SK-N-SH treated with all-trans-retinoic acid at 6 μM for 48 hours (cell line): ENCODE results near the gene FIBIN.

Experiments
- ATAC-seq: fragments of 200-7000 bp; cut with Tn5 transposase; 3 replicates; pipeline ENCODE4 v1.9.1; 2020; ENCODE audit warnings: mild to moderate bottlenecking, moderate library complexity
- ARNTL ChIP-seq: fragments of 450-650 bp; formaldehyde crosslinking; IDR thresholded peaks from 2 replicates; pipeline ENCODE4 v1.5.0; 2020; ENCODE audit warnings: low read depth, mild to moderate bottlenecking, moderate library complexity, borderline replicate concordance
- CSDC2 ChIP-seq: fragments of 250-450 bp; sonication (Bioruptor Pico); IDR thresholded peaks from 2 replicates; pipeline ENCODE4 v1.5.0; 2020; ENCODE audit warnings: mild to moderate bottlenecking, moderate library complexity
- ESRRG ChIP-seq: fragments of 250-450 bp; sonication (Bioruptor Pico); IDR thresholded peaks from 2 replicates; pipeline ENCODE4 v1.6.1; 2021; ENCODE audit warnings: mild to moderate bottlenecking
- GLIS3 ChIP-seq: fragments of 250-450 bp; sonication (Bioruptor Pico); IDR thresholded peaks from 2 replicates; pipeline ENCODE4 v1.5.0; 2020; ENCODE audit warnings: mild to moderate bottlenecking, moderate library complexity
- PPARA ChIP-seq: fragments of 250-450 bp; sonication (Bioruptor Pico); IDR thresholded peaks from 2 replicates; pipeline ENCODE4 v1.5.0; 2020; ENCODE audit warnings: mild to moderate bottlenecking, borderline replicate concordance
- SNAI2 ChIP-seq: fragments of 250-450 bp; sonication (Bioruptor Pico); IDR thresholded peaks from 2 replicates; pipeline ENCODE4 v1.5.0; 2020; ENCODE audit warnings: mild to moderate bottlenecking, moderate library complexity
- TCF4 ChIP-seq: fragments of 250-450 bp; sonication (Bioruptor Pico); IDR thresholded peaks from 2 replicates; pipeline ENCODE4 v1.8.0; 2021; ENCODE audit warnings: mild to moderate bottlenecking, moderate library complexity, borderline replicate concordance
- TOX ChIP-seq: fragments of 250-450 bp; sonication (Bioruptor Pico); IDR thresholded peaks from 2 replicates; pipeline ENCODE4 v1.8.0; 2021; ENCODE audit warnings: mild to moderate bottlenecking, moderate library complexity, borderline replicate concordance
- ZC3H10 ChIP-seq: fragments of 250-450 bp; sonication (Bioruptor Pico); IDR thresholded peaks from 2 replicates; pipeline ENCODE4 v1.5.1; 2021; ENCODE audit warnings: mild to moderate bottlenecking, moderate library complexity
- ZFP3 ChIP-seq: fragments of 250-450 bp; sonication (Bioruptor Pico); IDR thresholded peaks from 2 replicates; pipeline ENCODE4 v1.5.0; 2020; ENCODE audit warnings: mild to moderate bottlenecking, moderate library complexity
- ZNF565 ChIP-seq: fragments of 450-650 bp; formaldehyde crosslinking; conservative IDR thresholded peaks from 2 replicates; pipeline ENCODE4 v1.5.0; 2020; ENCODE audit warnings: low read depth, mild to moderate bottlenecking, moderate library complexity
- ZNF70 ChIP-seq: fragments of 450-650 bp; formaldehyde crosslinking; IDR thresholded peaks from 2 replicates; pipeline ENCODE4 v1.5.0; 2020; ENCODE audit warnings: mild to moderate bottlenecking, moderate library complexity
- TF ChIP-seq, protein P1 (sequence below): fragments of 250-450 bp; sonication (Bioruptor Pico); IDR thresholded peaks from 2 replicates; pipeline ENCODE4 v1.8.0; 2020; ENCODE audit warnings: mild to moderate bottlenecking, moderate library complexity, borderline replicate concordance
- TF ChIP-seq, protein P2 (sequence below): fragments of 250-450 bp; sonication (Bioruptor Pico); IDR thresholded peaks from 2 replicates; pipeline ENCODE4 v1.5.0; 2020; ENCODE audit warnings: mild to moderate bottlenecking, moderate library complexity
- TF ChIP-seq, protein P3 (sequence below): fragments of 250-450 bp; sonication (Bioruptor Pico); IDR thresholded peaks from 2 replicates; pipeline ENCODE4 v1.5.1; 2021; ENCODE audit warnings: mild to moderate bottlenecking, moderate library complexity
- TF ChIP-seq, protein P4 (sequence below): fragments of 250-450 bp; sonication (Bioruptor Pico); IDR thresholded peaks from 2 replicates; pipeline ENCODE4 v1.8.0; 2021; ENCODE audit warnings: low read depth, mild to moderate bottlenecking, moderate library complexity, borderline replicate concordance
- TF ChIP-seq, protein P5 (sequence below): fragments of 250-450 bp; sonication (Bioruptor Pico); IDR thresholded peaks from 2 replicates; pipeline ENCODE4 v1.5.1; 2020; ENCODE audit warnings: low read depth, mild to moderate bottlenecking, moderate library complexity

Gene FIBIN

DNA sequence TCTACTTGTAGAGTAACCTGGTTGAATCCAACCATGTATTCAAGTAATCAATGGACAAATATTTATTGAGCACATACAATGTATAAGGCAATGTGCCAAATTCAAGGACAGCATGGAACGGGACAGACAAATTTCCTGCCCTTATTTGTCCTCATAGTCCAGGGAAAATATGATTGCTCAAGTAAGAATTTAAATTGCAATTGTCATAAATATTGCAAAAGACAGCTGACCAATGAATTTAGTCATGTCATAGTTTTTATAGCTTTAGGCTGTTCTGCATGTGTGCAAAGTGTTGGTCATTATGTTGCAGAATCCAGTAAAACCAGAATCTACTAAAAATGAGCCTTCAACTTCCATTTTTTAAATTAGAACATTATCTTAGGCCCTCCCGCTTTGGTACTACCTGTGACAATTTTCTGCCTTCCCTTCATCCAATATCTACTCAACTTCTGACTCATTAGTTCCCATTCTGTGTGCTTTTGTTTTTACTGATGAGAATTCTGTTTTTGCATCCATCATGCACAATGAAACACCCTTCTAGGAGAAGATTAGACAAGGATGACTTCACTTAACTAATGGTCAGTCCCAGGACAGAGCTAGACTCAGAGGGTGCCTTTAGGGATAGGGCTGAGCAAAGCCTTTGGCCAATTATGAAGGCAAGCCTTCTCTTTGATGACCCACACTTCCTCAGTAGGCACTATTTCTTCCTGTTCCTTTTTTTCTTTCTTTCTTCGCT is 45.8 kb upstream of the FIBIN start:
- ATAC-seq = no peak
- TF ChIP-seq TOX (CRISPR knock-in tag) (no peak), ZC3H10 (CRISPR knock-in tag) (no peak), ZNF565 (CRISPR knock-in tag) (no peak)
- TF ChIP-seq, protein P1, sequence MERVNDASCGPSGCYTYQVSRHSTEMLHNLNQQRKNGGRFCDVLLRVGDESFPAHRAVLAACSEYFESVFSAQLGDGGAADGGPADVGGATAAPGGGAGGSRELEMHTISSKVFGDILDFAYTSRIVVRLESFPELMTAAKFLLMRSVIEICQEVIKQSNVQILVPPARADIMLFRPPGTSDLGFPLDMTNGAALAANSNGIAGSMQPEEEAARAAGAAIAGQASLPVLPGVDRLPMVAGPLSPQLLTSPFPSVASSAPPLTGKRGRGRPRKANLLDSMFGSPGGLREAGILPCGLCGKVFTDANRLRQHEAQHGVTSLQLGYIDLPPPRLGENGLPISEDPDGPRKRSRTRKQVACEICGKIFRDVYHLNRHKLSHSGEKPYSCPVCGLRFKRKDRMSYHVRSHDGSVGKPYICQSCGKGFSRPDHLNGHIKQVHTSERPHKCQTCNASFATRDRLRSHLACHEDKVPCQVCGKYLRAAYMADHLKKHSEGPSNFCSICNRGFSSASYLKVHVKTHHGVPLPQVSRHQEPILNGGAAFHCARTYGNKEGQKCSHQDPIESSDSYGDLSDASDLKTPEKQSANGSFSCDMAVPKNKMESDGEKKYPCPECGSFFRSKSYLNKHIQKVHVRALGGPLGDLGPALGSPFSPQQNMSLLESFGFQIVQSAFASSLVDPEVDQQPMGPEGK = no peak
- TF ChIP-seq, protein P2, sequence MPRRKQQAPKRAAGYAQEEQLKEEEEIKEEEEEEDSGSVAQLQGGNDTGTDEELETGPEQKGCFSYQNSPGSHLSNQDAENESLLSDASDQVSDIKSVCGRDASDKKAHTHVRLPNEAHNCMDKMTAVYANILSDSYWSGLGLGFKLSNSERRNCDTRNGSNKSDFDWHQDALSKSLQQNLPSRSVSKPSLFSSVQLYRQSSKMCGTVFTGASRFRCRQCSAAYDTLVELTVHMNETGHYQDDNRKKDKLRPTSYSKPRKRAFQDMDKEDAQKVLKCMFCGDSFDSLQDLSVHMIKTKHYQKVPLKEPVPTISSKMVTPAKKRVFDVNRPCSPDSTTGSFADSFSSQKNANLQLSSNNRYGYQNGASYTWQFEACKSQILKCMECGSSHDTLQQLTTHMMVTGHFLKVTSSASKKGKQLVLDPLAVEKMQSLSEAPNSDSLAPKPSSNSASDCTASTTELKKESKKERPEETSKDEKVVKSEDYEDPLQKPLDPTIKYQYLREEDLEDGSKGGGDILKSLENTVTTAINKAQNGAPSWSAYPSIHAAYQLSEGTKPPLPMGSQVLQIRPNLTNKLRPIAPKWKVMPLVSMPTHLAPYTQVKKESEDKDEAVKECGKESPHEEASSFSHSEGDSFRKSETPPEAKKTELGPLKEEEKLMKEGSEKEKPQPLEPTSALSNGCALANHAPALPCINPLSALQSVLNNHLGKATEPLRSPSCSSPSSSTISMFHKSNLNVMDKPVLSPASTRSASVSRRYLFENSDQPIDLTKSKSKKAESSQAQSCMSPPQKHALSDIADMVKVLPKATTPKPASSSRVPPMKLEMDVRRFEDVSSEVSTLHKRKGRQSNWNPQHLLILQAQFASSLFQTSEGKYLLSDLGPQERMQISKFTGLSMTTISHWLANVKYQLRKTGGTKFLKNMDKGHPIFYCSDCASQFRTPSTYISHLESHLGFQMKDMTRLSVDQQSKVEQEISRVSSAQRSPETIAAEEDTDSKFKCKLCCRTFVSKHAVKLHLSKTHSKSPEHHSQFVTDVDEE (CRISPR knock-in tag) = no peak
- TF ChIP-seq, protein P3, sequence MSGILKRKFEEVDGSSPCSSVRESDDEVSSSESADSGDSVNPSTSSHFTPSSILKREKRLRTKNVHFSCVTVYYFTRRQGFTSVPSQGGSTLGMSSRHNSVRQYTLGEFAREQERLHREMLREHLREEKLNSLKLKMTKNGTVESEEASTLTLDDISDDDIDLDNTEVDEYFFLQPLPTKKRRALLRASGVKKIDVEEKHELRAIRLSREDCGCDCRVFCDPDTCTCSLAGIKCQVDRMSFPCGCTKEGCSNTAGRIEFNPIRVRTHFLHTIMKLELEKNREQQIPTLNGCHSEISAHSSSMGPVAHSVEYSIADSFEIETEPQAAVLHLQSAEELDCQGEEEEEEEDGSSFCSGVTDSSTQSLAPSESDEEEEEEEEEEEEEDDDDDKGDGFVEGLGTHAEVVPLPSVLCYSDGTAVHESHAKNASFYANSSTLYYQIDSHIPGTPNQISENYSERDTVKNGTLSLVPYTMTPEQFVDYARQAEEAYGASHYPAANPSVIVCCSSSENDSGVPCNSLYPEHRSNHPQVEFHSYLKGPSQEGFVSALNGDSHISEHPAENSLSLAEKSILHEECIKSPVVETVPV (CRISPR knock-in tag) = no peak
- TF ChIP-seq, protein P4, sequence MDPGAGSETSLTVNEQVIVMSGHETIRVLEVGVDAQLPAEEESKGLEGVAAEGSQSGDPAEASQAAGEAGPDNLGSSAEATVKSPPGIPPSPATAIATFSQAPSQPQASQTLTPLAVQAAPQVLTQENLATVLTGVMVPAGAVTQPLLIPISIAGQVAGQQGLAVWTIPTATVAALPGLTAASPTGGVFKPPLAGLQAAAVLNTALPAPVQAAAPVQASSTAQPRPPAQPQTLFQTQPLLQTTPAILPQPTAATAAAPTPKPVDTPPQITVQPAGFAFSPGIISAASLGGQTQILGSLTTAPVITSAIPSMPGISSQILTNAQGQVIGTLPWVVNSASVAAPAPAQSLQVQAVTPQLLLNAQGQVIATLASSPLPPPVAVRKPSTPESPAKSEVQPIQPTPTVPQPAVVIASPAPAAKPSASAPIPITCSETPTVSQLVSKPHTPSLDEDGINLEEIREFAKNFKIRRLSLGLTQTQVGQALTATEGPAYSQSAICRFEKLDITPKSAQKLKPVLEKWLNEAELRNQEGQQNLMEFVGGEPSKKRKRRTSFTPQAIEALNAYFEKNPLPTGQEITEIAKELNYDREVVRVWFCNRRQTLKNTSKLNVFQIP (CRISPR knock-in tag) = no peak

DNA sequence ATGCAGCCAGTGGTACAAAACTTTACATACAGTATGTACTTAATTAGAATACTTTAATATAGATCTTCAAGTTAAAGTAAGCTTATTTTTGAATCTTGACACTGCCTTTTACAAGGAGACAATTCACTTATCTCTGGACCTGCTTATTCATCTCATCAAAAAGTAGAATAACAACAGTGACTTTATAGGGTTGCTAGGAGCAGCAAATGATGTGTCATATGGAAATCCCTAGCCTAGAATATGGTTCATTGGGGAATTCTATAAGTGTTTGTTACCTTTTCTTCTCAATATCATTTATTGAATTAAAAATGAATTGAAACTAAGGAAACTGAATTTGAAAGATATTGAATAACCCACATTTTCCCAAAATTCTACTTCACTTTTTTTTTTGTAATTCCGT is 45.0 kb upstream of the FIBIN start:
- ATAC-seq = no peak
- no peak for TF ChIP-seq ESRRG (CRISPR knock-in tag)
- TF ChIP-seq ZNF70 (CRISPR knock-in tag) = no peak
- TF ChIP-seq, protein P5, sequence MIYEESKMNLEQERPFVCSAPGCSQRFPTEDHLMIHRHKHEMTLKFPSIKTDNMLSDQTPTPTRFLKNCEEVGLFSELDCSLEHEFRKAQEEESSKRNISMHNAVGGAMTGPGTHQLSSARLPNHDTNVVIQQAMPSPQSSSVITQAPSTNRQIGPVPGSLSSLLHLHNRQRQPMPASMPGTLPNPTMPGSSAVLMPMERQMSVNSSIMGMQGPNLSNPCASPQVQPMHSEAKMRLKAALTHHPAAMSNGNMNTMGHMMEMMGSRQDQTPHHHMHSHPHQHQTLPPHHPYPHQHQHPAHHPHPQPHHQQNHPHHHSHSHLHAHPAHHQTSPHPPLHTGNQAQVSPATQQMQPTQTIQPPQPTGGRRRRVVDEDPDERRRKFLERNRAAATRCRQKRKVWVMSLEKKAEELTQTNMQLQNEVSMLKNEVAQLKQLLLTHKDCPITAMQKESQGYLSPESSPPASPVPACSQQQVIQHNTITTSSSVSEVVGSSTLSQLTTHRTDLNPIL (CRISPR knock-in tag) = no peak
- TF ChIP-seq, protein P4 (CRISPR knock-in tag) = no peak
- no peak for TF ChIP-seq ARNTL (CRISPR knock-in tag)
- TF ChIP-seq SNAI2 = no peak
- no peak for TF ChIP-seq TCF4 (CRISPR knock-in tag)
- TF ChIP-seq, protein P2 (CRISPR knock-in tag) = no peak
- TF ChIP-seq ZFP3 (CRISPR knock-in tag) = no peak
- TF ChIP-seq ZNF565 (CRISPR knock-in tag) = no peak
- no peak for TF ChIP-seq CSDC2
- TF ChIP-seq TOX (CRISPR knock-in tag) = no peak
- TF ChIP-seq ZC3H10 (CRISPR knock-in tag) = no peak
- TF ChIP-seq, protein P3 (CRISPR knock-in tag) = no peak
- no peak for TF ChIP-seq PPARA (CRISPR knock-in tag)
- TF ChIP-seq GLIS3 (CRISPR knock-in tag) = no peak
- TF ChIP-seq, all 23 proteins: peak for 0
